ENCODE measurements around the gene SOST. TPM values are rescaled to one million over a fixed set of nuclear protein-coding genes. Genes with fewer than 3 reads are reported as not detected.

Gene SOST
- not detected in 2 replicates for total RNA-seq

DNA sequence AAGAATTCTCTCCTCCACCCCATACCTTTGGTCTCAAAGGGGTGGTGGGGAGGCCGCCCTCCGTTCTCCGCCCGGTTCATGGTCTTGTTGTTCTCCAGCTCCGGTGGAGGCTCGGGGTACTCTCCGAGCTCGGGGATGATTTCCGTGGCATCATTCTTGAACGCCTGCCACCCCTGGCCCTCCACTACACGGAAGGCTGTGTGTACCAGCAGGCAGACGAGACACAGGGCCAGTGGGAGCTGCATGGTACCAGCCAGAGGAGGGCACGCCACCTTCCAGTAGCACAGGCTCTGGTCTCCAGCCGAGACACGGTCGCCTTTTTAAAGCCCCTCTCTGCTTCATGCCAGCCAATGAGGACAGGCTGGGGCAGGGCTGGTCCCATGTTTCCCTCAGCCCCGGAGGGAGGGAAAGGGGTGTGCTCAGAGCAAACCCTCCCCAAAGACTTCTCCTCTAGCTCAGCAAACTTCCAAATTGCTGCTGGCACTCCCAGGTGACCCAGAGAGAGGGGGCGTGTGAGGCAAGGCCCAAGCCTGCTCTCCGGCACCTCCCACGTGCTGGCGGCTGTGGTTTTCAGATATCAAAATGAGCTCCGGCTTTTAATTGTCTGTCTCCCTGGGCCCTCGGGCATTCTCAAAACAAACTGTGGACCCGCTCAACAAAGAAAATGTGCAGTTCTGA is at the start of gene SOST:
TSS of gene SOST (minus strand) at position 295 of the 678 bp plus-strand sequence. CDS start at position 245, 50 bp downstream.

DNA sequence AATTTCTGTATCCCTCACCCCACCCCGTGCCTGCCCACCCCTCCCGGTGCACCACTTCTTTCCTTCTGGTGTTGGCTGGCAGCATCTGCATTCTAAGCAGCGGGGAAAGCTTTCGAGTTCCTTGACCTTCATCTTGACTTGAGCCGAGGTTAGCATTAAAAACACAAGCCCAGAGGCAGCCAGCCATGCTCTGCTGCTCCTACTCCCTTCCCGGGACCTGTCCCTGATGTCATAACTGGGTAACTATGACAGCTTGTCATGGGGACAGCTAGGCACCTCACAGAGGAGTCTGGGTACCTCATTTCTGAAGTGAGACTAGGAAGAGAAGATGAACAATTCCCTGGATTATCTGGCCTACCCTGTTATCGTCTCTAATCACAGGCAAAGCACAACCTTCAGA is 21.5 kb upstream of the SOST start, which contains the start of gene CFAP97D1:
TSS of gene CFAP97D1 (plus strand) at position 301 of the 400 bp plus-strand sequence. CDS start at position 329, 28 bp downstream.

DNA sequence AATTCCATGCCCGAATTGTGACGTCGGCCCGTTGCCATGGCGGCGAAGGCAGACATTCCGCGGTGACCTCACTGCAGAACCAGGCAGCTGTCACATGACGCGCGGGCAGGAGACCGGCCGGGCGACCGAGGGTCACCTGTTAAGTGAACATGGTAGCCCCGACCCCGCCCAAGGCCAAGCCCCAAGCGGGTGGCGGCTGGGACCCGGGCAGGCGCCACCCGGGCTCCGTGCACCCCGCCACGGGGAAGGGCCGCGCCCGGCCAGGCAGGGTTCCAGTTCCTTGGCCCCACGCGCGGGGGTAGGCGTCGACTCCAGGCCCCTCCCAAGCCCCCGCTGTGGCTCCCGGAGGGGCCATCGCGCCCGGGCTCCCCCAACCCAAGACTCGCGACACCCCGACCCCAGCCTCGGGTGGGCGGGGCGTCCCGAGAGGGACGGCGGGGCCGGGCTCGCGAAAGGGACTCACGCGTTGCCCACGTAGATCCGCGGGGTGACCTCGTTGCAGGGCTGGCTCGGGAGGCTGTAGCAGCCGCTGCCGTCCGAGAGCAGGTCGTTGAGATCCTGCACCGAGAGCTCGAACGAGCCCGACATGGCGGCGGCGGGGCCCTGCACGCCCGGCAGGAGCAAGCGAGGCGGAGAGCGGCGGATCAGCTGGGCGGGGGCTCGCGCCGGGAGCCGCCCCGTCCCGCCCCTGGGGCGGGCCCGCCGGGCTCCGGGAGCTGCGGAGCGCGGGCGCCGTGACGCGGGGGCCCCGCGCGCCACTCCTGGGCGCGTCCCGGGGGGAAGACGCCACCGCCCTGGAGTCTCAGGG is 19.9 kb upstream of the SOST start, which contains the start of gene DUSP3:
TSS of gene DUSP3 (minus strand) at position 641 of the 808 bp plus-strand sequence. CDS start at position 588, 53 bp downstream.

Other genes starting within 250 kb of the SOST start
- 10.7 and 30.7 TPM in 2 replicates for gene ETV4, start 212.5 kb downstream of the SOST start, total RNA-seq
- not detected in 2 replicates for gene MEOX1, start 96.9 kb downstream of the SOST start, total RNA-seq
- 43.4 and 55.1 TPM in 2 replicates for gene DUSP3, start 20.2 kb upstream of the SOST start, total RNA-seq
- under 0.01 TPM in 2 replicates for gene CFAP97D1, start 21.6 kb upstream of the SOST start, total RNA-seq
- 12.9 and 17.0 TPM in 2 replicates for gene MPP3, start 74.4 kb upstream of the SOST start, total RNA-seq
- gene CD300LG, start 88.4 kb upstream of the SOST start, total RNA-seq, result not detected in 2 replicates
- 0.78 and 1.1 TPM in 2 replicates for gene MPP2, start 148.7 kb upstream of the SOST start, total RNA-seq
- gene PPY, start 183.7 kb upstream of the SOST start, total RNA-seq, result not detected in 2 replicates
- gene PYY, start 195.1 kb upstream of the SOST start, total RNA-seq, result 0.37 TPM in 1 of 2 replicates, not detected in the other
- gene NAGS, start 245.8 kb upstream of the SOST start, total RNA-seq, result 20.2 and 41.4 TPM in 2 replicates